ENCODE data around the gene RASGRP3. TPM values are rescaled to one million over a fixed set of nuclear protein-coding genes. Genes with fewer than 3 reads are reported as not detected.
"Not testable (repeated sequence)": the region's sequence is repeated elsewhere in the genome, so short reads cannot be mapped to it uniquely, and the experiment has no call there.

Gene RASGRP3
- total RNA-seq, 1 experiment from 2014 or later, result 4.6 TPM

DNA sequence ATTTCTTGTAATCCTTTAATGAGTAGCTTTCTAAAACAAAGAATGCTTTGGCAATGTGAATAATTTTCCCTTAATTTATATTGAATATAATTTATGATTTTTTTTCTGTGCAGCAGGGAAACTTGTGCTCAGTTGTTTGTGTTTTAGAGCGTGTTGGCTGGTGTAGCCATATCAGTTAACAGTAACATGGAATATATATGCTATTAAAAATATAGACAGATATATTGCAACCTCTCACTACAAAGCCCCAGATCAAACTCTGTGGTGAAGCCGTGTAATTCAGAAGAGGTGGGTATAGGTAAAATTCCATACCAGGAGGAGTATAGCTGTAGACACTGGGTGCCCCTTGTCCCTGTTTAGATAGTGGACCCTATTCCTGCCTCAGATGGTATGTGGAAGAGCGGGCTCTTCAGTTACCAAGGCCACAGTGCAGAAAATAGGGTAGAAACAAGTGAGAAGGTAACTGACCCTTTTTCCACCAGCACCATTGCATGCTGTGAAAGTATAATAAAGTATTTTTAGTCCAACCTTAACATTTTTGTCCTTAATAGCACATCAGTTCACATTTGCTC, 18.1 kb upstream of the RASGRP3 start:
- no peak overlapping the region for H3K27ac Mint-ChIP-seq (ENCODE audit: unreplicated experiment)
- no peaks in the 10 kb centered on the region for H3K27me3 Mint-ChIP-seq (ENCODE audit: unreplicated experiment)
- no TSS peak for BruUV-seq (replicated peaks)
- TF ChIP-seq, protein P1, sequence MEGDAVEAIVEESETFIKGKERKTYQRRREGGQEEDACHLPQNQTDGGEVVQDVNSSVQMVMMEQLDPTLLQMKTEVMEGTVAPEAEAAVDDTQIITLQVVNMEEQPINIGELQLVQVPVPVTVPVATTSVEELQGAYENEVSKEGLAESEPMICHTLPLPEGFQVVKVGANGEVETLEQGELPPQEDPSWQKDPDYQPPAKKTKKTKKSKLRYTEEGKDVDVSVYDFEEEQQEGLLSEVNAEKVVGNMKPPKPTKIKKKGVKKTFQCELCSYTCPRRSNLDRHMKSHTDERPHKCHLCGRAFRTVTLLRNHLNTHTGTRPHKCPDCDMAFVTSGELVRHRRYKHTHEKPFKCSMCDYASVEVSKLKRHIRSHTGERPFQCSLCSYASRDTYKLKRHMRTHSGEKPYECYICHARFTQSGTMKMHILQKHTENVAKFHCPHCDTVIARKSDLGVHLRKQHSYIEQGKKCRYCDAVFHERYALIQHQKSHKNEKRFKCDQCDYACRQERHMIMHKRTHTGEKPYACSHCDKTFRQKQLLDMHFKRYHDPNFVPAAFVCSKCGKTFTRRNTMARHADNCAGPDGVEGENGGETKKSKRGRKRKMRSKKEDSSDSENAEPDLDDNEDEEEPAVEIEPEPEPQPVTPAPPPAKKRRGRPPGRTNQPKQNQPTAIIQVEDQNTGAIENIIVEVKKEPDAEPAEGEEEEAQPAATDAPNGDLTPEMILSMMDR (IDR thresholded peaks at IDR 0.05; ENCODE audit: unreplicated experiment), result no peak
- no peaks in the 10 kb centered on the region for H3K9me3 Mint-ChIP-seq (ENCODE audit: low read depth, unreplicated experiment)
- no peak for DNase-seq
- CTCF ChIA-PET, result no interaction called here
- intact Hi-C loops (cut with micrococcal nuclease; ENCODE audit: unreplicated experiment), result no loop called here
- H3K4me3 Mint-ChIP-seq (ENCODE audit: low read depth, unreplicated experiment), result no peak overlapping the region
- H3K36me3 Mint-ChIP-seq (ENCODE audit: insufficient read depth, unreplicated experiment), result no peaks in the 10 kb centered on the region
- no peaks in the 10 kb centered on the region for H3K4me1 Mint-ChIP-seq (ENCODE audit: low read depth, unreplicated experiment)

DNA sequence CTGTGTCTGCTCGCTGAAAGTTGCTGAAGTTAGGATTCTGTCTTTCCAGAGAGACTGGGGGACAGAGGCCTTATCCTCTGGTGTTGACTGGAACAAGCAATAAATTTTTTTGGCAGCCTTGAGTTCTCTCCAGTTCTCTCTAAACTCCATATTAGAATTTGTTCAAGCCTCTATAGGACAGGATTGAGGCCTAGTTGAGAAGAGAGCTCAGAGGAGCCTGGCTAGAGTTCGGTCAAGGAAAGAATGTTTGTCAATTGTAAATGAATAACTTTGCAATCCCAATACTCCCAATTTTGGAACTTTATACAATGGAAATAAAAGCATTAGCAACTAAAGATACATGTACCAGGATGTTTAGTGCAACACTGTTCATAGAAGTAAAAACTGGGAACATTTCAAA, 16.7 kb upstream of the RASGRP3 start:
- intact Hi-C loops (cut with micrococcal nuclease; ENCODE audit: unreplicated experiment), result no loop called here
- DNase-seq, result no peak
- CTCF ChIA-PET, result no interaction called here
- H3K27me3 Mint-ChIP-seq (ENCODE audit: unreplicated experiment), result no peaks in the 10 kb centered on the region
- H3K4me1 Mint-ChIP-seq (ENCODE audit: low read depth, unreplicated experiment), result no peaks in the 10 kb centered on the region
- H3K27ac Mint-ChIP-seq (ENCODE audit: unreplicated experiment), result no peak overlapping the region
- no peaks in the 10 kb centered on the region for H3K9me3 Mint-ChIP-seq (ENCODE audit: low read depth, unreplicated experiment)
- no TSS peak for BruUV-seq (replicated peaks)
- no peak overlapping the region for H3K4me3 Mint-ChIP-seq (ENCODE audit: low read depth, unreplicated experiment)
- TF ChIP-seq, protein P1 (IDR thresholded peaks at IDR 0.05; ENCODE audit: unreplicated experiment), result no peak
- no peaks in the 10 kb centered on the region for H3K36me3 Mint-ChIP-seq (ENCODE audit: insufficient read depth, unreplicated experiment)

DNA sequence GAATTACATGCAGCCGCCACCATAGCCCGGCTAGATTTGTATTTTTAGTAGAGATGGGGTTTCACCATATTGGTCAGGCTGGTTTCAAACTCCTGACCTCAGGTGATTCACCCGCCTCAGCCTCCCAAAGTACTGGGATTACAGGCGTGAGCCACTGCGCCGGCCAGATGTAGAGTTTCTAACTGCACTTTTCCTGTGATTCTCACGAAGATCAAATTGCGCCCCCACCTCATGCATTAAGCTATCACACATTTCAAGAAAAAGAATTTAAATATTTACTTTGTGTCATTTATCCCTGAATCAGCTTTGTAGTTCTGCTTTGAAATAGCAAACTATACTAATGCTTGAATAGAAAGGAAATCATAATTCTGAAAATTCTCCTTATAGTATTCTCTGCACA, 13.9 kb upstream of the RASGRP3 start:
- H3K9me3 Mint-ChIP-seq (ENCODE audit: low read depth, unreplicated experiment); H3K36me3 Mint-ChIP-seq (ENCODE audit: insufficient read depth, unreplicated experiment); intact Hi-C loops (cut with micrococcal nuclease; ENCODE audit: unreplicated experiment); H3K27ac Mint-ChIP-seq (ENCODE audit: unreplicated experiment); H3K4me1 Mint-ChIP-seq (ENCODE audit: low read depth, unreplicated experiment); BruUV-seq (replicated peaks); H3K4me3 Mint-ChIP-seq (ENCODE audit: low read depth, unreplicated experiment); H3K27me3 Mint-ChIP-seq (ENCODE audit: unreplicated experiment); CTCF ChIA-PET; DNase-seq: not testable (repeated sequence)

DNA sequence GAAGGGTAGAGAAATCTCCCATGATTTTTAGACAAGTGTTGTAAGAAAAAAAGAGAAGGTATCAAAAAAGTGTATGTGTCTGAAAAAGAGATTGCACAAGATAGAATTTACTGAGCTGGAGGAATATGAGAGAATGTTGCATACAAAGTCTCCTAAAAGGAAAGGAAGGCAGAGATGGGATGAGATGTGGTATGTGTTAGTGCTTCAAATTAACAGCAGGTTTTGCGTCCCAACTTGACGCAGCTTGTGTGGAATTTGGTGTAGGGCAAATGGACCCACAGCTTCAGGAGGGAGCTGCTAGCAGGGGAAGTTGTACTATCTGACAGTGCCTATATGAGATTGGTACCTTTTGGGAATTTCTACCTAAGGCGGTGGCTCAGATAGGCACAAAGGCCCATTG, 9.0 kb upstream of the RASGRP3 start:
- BruUV-seq (replicated peaks), result no TSS peak
- Mint-ChIP-seq H3K9me3 (ENCODE audit: low read depth, unreplicated experiment) (no peaks in the 10 kb centered on the region), H3K27ac (ENCODE audit: unreplicated experiment) (no peak overlapping the region), H3K27me3 (ENCODE audit: unreplicated experiment) (no peaks in the 10 kb centered on the region), H3K4me1 (ENCODE audit: low read depth, unreplicated experiment) (no peaks in the 10 kb centered on the region), H3K36me3 (ENCODE audit: insufficient read depth, unreplicated experiment) (no peaks in the 10 kb centered on the region), H3K4me3 (ENCODE audit: low read depth, unreplicated experiment) (no peak overlapping the region)
- TF ChIP-seq, protein P1 (IDR thresholded peaks at IDR 0.05; ENCODE audit: unreplicated experiment), result no peak
- intact Hi-C loops (cut with micrococcal nuclease; ENCODE audit: unreplicated experiment), result no loop called here
- CTCF ChIA-PET, result no interaction called here
- no peak for DNase-seq

DNA sequence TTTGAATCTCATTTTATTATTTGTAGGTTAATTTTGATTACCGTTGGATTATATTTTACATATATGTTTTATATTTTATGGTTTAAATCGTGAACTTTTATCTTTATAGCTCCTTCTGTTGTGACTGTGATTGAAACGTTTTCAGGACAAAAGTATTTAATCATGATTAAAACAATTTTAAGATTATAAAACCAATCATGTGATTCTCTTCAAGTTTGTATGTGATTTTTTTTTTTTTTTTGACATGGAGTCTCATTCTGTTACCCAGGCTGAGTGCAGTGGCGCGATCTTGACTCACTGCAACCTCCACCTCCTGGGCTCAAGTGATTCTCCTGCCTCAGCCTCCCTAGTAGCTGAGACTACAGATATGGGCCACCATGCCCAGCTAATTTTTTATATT, 7.2 kb upstream of the RASGRP3 start:
- Mint-ChIP-seq H3K36me3 (ENCODE audit: insufficient read depth, unreplicated experiment) (no peaks in the 10 kb centered on the region), H3K27ac (ENCODE audit: unreplicated experiment) (no peak overlapping the region), H3K4me1 (ENCODE audit: low read depth, unreplicated experiment) (no peaks in the 10 kb centered on the region), H3K9me3 (ENCODE audit: low read depth, unreplicated experiment) (no peaks in the 10 kb centered on the region), H3K27me3 (ENCODE audit: unreplicated experiment) (no peaks in the 10 kb centered on the region), H3K4me3 (ENCODE audit: low read depth, unreplicated experiment) (no peak overlapping the region)
- BruUV-seq (replicated peaks), result no TSS peak
- intact Hi-C loops (cut with micrococcal nuclease; ENCODE audit: unreplicated experiment), result no loop called here
- DNase-seq, result no peak
- TF ChIP-seq, protein P1 (IDR thresholded peaks at IDR 0.05; ENCODE audit: unreplicated experiment), result no peak
- CTCF ChIA-PET, result no interaction called here

Measured in Calu3 (cell line).